Fibroblast of mammary gland (primary cell): Measurements from ENCODE around the gene SGSM1.
A peak's percentile ranks its signal among the peaks of the same experiment; 100 is the strongest.

Experiments used
- DNase-seq: peaks from one replicate; pipeline ENCODE4 v3.0.0-alpha.2; 2010; ENCODE audit warnings: low read depth
- H3K4me3 ChIP-seq: 2 replicates; pipeline ENCODE4 v1.5.1; 2011; ENCODE audit warnings: low read depth, mild to moderate bottlenecking, low read length, moderate library complexity; ENCODE audit not compliant: control insufficient read depth
- CTCF ChIP-seq: conservative IDR thresholded peaks from 2 replicates; pipeline ENCODE4 v1.5.1; 2011; ENCODE audit warnings: low read depth, low read length, inconsistent platforms; ENCODE audit not compliant: control insufficient read depth, insufficient read depth

The SGSM1 gene

GRCh38 chr22:24973872-24974271, 167.9 kb downstream of the SGSM1 start:
- DNase-seq, result no peak
- no peak overlapping the region for H3K4me3 ChIP-seq
- no peak for TF ChIP-seq CTCF

GRCh38 chr22:24975125-24975640, 169.2 kb downstream of the SGSM1 start:
- no peak overlapping the region for H3K4me3 ChIP-seq
- TF ChIP-seq CTCF, result no peak
- DNase-seq, result no peak

- no peak for TF ChIP-seq CTCF
- no peak overlapping the region for H3K4me3 ChIP-seq
- DNase-seq, result peak; percentile 24
These were observed 169.9 kb downstream of the SGSM1 start for GRCh38 chr22:24975813-24976341.

GRCh38 chr22:24976442-24977218, 170.6 kb downstream of the SGSM1 start:
- no peak for DNase-seq
- no peak overlapping the region for H3K4me3 ChIP-seq
- no peak for TF ChIP-seq CTCF
